ENCODE data around the gene SPOCK1. TPM values are rescaled to one million over a fixed set of nuclear protein-coding genes. Genes with fewer than 3 reads are reported as not detected.

SPOCK1 gene
- total and polyA plus RNA-seq, 12 donors: 13.7 to 70.3 (median 28.6) TPM

DNA sequence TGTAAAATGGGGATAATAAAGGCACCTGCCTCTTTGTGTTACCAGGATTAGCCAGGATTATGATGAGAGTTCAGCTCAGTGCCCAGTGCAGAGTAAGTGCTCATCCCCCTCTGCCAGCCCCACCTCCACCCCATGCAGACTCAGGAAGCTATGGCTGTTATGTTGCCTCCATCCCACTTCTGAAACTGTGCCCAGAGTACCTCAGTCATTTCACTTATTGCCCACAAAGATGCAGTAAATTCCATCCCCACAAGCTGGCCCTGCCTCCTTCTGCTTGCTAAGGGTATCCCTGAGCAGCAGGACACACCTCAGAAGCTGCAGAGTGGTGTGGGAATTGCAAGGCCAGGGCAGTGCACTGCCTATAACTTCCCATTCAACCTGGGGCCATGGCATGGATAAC, 415.1 kb downstream of the SPOCK1 start:
- no peaks in the 10 kb centered on the region for H3K27me3 ChIP-seq
- ATAC-seq (no peak), DNase-seq (no peak)
- no peaks in the 10 kb centered on the region for H3K9me3 ChIP-seq
- H3K4me3 ChIP-seq: no peak overlapping the region
- TF ChIP-seq, protein P1, sequence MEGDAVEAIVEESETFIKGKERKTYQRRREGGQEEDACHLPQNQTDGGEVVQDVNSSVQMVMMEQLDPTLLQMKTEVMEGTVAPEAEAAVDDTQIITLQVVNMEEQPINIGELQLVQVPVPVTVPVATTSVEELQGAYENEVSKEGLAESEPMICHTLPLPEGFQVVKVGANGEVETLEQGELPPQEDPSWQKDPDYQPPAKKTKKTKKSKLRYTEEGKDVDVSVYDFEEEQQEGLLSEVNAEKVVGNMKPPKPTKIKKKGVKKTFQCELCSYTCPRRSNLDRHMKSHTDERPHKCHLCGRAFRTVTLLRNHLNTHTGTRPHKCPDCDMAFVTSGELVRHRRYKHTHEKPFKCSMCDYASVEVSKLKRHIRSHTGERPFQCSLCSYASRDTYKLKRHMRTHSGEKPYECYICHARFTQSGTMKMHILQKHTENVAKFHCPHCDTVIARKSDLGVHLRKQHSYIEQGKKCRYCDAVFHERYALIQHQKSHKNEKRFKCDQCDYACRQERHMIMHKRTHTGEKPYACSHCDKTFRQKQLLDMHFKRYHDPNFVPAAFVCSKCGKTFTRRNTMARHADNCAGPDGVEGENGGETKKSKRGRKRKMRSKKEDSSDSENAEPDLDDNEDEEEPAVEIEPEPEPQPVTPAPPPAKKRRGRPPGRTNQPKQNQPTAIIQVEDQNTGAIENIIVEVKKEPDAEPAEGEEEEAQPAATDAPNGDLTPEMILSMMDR (IDR thresholded peaks at IDR 0.05): no peak
- intact Hi-C loops (cut with DNase I): no loop called here
- H3K36me3 ChIP-seq: no peaks in the 10 kb centered on the region
- H3K4me1 ChIP-seq: no peaks in the 10 kb centered on the region
- no peak overlapping the region for H3K27ac ChIP-seq

DNA sequence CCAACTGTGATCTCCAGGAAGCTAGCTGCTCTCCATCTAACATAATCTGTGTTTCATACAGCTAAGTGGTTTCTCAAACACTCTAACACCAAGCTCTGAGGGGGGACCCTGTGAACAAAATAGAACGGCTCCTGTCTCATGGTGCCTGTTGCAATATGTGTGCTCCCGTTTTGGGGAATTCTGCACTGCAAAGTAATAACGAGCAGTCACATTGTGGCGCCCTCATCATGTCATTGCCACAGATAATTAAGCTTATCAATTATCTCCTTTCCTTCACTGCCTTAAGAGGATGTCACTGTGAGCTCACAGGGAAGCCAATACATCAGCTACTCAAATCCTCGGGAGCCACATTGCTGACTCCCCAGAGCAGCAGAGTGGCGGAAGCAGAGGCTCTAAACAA, 416.2 kb downstream of the SPOCK1 start:
- TF ChIP-seq, protein P1 (IDR thresholded peaks at IDR 0.05): no peak
- Histone ChIP-seq H3K36me3 (no peaks in the 10 kb centered on the region), H3K27me3 (no peaks in the 10 kb centered on the region), H3K4me3 (no peak overlapping the region), H3K4me1 (no peaks in the 10 kb centered on the region), H3K9me3 (no peaks in the 10 kb centered on the region), H3K27ac (no peak overlapping the region)
- ATAC-seq: no peak
- 83 to 86% methylated on average over 6 of the region's 6 CpGs for WGBS, 2 donors
- intact Hi-C loops (cut with DNase I): no loop called here
- no peak for DNase-seq

DNA sequence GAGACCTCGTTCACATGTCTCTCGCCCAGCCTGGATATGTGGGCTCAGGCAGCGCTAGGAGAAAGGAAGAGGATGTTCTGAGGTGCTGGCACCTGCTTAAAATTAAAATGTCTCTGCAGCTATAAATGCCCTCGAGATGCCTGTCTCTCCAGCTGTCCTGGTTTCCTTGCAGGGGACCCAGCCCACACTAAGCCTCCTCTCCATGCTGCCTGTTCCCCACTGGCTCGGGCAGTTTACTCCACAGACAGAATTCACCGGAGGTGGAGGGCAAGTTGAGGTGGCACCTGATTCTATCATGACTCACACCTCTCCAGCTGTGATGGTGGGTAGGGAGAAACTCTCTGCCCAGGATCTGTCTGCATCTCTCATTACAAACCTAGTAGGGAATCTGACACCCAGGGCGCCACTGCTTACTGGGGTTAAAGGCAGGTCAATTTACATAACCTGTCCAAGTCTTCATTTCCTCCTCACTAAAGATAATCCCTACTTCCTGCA, 420.9 kb downstream of the SPOCK1 start:
- Histone ChIP-seq H3K36me3 (no peaks in the 10 kb centered on the region), H3K27me3 (no peaks in the 10 kb centered on the region), H3K4me3 (no peak overlapping the region), H3K9me3 (no peaks in the 10 kb centered on the region), H3K4me1 (peaks cover 0 to 4% (median 0%) of the 10 kb centered on the region in 9 donors), H3K27ac (no peak overlapping the region)
- intact Hi-C loops (cut with DNase I): loop anchor here in 3 of 10 donors (10.0 kb wide), 3 partner anchors 137 to 237 kb away; no protein-coding TSS in a partner anchor
- TF ChIP-seq, protein P1 (IDR thresholded peaks at IDR 0.05): no peak
- WGBS, 2 donors: 67 to 70% methylated on average over 7 of the region's 7 CpGs
- no peak for ATAC-seq
- no peak for DNase-seq

DNA sequence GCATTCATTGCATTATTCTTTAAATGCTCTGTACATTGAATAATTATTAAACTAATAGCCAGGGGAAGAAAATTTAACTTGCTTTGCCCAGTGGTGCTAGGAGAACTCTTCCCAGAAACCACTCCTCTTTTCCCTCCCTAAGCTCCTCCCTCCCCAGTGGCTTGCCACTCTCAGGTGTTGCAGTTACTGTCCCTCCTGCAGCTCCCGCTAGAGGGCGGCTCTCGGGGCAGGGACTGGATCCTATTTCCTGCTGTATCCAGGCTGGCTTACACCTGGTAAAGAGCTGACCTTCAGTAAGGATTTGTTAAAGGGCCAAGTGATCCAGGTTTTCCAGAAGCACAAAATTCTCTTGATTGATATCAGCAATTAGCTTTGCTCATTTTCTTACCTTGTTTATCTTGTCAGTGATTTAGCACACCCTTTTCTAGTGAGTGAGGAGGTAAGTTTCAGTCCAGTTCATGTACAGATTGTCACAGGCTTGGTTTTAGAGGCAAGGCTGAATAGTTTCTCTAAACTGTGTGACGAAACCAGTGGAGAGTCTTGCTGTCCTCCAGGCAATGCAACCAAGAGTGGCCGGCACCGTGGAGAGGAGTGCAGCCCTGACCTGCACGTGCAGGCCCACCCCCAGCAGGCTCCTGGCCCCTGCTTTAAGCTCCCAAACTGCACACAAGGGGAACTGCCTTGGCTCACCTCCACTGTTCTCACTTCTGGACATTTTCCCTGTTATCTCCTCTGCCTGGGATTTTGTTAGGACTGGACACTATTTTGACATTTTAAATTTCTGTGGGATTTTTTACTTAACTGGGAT, 423.8 kb downstream of the SPOCK1 start:
- peak; percentile 38 to 51 for DNase-seq
- H3K36me3 ChIP-seq: no peaks in the 10 kb centered on the region
- intact Hi-C loops (cut with DNase I): loop anchor here in 3 of 10 donors (10.0 kb wide), 3 partner anchors 139 to 239 kb away; no protein-coding TSS in a partner anchor
- no peaks in the 10 kb centered on the region for H3K9me3 ChIP-seq
- H3K27ac ChIP-seq: no peak overlapping the region
- ATAC-seq: peak in 6 of 8 donors; percentile 47 to 60 (median 52)
- H3K4me3 ChIP-seq: no peak overlapping the region
- WGBS, 2 donors: 45 to 52% methylated on average over 7 of the region's 7 CpGs
- no peaks in the 10 kb centered on the region for H3K27me3 ChIP-seq
- TF ChIP-seq, protein P1 (IDR thresholded peaks at IDR 0.05): peak in 8 of 9 donors; percentile 35 to 60 (median 54)
- H3K4me1 ChIP-seq: peaks cover 0 to 26% (median 13%) of the 10 kb centered on the region in 9 donors
